Fibroblast of upper back skin (primary cell): ENCODE data around the gene SCN2A.
"Not testable (repeated sequence)": the region's sequence is repeated elsewhere in the genome, so short reads cannot be mapped to it uniquely, and the experiment has no call there.

Experiments used
- DNase-seq: peaks from one replicate; pipeline ENCODE4 v3.0.0-alpha.2; 2013

Gene SCN2A

GRCh38 chr2:165256618-165257017 is 17.4 kb downstream of the SCN2A start:
- DNase-seq: no peak

DNA sequence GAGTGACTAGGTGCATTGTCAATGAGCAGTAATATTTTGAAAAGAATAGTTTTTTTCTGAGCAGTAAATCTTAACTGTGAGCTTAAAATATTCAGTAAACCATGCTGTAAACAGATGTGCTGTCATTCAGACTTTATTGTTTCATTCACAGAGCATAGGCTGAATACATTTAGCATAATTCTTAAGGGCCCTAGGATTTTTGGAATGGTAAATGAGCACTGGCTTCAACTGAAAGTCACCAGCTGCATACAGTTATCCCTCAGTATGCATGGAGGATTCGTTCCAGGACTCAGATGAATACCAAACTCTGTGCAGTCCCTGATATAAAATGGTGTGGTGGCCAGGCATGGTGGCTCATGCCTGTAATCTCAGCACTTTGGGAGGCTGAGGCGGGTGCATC is 21.1 kb downstream of the SCN2A start:
- DNase-seq: not testable (repeated sequence)

- DNase-seq: no peak
Measured at GRCh38 chr2:165268754-165269153, 29.5 kb downstream of the SCN2A start.

DNA sequence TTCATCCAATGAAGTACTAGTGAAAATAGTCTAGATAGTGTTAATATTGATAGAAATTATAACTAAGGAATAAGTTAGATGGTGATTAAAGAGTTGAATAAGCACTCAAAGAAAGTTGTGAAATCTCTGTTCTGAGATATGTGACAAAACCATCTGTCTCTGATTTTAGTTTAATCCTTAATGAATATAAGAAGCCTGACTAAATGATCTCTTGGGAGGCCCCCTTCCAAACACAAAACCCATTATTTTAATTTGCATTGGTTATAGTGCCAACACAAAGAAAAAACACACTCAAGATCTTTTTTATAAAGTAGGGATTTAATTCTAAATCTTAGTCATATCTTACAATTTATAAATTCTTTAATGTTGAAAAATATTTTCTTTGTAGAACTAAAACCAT is 34.0 kb downstream of the SCN2A start:
- DNase-seq: no peak

GRCh38 chr2:165274698-165275097 is 35.5 kb downstream of the SCN2A start:
- DNase-seq: no peak

- DNase-seq: no peak
Measured at GRCh38 chr2:165275932-165276331, 36.7 kb downstream of the SCN2A start.

DNA sequence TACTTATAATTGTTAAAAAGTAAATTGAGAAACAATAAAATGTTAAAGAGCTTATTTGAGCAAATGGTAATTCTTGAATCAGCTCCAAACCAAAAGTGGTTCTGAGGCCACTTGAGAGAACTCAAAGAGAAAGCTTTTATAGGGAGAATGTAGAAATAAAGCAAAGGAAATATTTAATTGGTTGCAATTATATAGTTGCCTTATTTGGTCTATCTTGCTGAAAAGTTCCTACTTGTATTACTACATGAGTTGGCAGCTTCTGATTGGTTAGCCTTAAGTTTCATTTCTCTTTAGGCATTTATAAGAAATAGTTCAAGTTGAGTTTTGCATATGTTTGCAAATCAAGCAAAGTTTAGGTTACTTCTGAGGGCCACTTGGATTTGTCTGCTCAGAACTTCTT is 38.1 kb downstream of the SCN2A start:
- peak; percentile 19 for DNase-seq

DNA sequence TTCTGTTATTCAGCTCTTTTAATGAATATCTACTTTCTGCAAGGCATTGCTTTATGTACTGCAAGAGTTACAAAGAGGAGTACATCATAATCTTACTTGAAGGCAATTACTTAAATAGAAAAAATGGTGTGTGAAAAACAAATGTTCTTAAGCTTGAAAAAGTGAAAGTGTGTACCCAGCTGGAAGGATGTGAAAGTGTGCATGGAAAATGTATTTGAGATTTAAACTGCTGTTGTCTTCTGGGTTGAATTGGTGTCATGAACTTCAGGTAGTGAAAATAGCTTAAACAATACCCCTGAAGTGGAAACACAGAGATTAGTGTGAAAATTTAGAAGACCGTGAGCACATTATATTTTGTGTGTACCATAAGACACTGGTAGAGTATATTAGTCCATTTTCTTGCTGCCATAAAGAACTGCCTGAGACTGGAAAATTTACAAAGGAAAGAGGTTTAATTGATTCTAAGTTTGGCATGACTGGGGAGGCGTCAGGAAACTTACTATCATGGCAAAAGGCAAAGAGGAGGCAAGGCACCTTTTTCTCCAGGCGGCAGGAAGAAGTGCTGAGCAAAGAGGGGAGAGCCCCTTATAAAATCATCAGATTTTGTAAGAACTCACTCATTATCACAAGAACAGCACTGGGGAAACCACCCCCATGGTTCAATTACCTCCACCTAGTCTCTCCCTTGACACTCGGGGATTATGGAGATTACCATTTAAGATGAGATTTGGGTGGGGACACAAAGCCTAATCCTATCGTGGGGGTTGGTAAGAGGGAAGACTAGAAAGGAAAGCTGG is 38.8 kb downstream of the SCN2A start:
- DNase-seq: no peak

- no peak for DNase-seq
Measured at GRCh38 chr2:165280356-165280755, 41.1 kb downstream of the SCN2A start.

DNA sequence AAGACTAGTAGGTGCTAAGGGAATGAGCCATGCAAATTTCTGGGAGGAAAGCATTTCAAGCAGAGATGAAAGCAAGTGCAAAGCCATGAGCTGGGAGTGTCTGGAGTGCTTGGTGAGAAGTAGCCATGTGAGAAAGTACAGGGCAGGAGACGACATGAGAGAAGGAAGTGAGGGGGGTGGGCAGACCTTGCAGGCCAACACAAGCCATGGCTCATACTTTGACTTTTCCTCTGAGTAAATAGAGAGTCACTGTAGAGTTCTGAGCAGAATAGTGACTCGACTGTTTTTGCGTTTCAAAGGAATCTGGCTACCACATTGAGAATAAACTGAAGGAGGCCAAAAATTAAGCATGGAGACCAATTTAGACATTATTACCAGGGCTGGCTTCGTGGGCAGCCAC is 42.2 kb downstream of the SCN2A start:
- DNase-seq: no peak

- no peak for DNase-seq
Measured at GRCh38 chr2:165283342-165283741, 44.1 kb downstream of the SCN2A start.

GRCh38 chr2:165287094-165287778 is 48.0 kb downstream of the SCN2A start:
- no peak for DNase-seq

DNA sequence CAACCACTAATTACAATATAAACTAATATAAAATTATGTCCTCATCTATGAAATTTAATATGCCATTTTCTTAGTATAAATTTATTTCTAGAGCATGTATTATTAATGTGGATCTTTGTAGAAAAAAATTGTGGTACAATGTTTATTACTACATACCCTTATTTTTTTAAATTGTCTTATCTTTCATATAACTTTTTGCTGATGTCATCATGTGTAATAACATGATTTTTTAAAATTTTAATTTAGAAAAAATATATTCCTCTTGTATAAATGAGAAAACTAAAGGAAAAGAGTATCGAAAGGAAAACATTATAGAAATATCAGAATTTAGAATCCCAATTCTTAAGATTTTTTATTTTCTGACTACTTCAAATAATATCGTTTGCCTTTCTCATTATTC is 49.9 kb downstream of the SCN2A start:
- no peak for DNase-seq

- DNase-seq: peak; percentile 90
Measured at GRCh38 chr2:165293440-165294420, 54.5 kb downstream of the SCN2A start.

- DNase-seq: no peak
Measured at GRCh38 chr2:165294912-165295311, 55.7 kb downstream of the SCN2A start.

DNA sequence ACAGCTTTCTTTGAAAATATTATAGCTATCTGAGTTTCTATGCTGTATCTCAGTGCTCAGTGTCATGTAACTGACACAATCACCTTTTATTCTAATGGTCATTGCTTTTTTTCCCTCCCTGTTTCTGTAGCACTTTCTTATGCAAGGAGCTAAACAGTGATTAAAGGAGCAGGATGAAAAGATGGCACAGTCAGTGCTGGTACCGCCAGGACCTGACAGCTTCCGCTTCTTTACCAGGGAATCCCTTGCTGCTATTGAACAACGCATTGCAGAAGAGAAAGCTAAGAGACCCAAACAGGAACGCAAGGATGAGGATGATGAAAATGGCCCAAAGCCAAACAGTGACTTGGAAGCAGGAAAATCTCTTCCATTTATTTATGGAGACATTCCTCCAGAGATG is 56.4 kb downstream of the SCN2A start:
- no peak for DNase-seq

GRCh38 chr2:165305391-165306096 is 66.3 kb downstream of the SCN2A start:
- peak; percentile 5 for DNase-seq

- no peak for DNase-seq
Measured at GRCh38 chr2:165307317-165307716, 68.1 kb downstream of the SCN2A start.

DNA sequence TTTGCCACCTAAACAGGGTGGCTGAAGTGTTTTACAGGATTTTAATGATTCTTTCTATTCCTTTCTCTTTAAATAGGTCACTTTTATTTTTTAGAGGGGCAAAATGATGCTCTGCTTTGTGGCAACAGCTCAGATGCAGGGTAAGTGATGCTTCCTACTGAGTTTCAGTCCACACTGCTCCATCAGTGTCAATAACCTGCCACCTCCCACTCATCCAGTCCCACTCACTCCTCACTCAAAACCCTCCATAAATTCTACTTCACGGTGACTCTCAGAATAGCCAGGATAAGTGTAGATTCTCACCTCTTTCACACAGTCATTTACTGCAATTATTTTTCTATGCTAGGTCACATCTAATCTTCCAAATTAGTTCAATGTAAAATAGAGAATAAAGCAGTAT is 72.7 kb downstream of the SCN2A start:
- DNase-seq: no peak

GRCh38 chr2:165312999-165313398 is 73.8 kb downstream of the SCN2A start:
- no peak for DNase-seq

DNA sequence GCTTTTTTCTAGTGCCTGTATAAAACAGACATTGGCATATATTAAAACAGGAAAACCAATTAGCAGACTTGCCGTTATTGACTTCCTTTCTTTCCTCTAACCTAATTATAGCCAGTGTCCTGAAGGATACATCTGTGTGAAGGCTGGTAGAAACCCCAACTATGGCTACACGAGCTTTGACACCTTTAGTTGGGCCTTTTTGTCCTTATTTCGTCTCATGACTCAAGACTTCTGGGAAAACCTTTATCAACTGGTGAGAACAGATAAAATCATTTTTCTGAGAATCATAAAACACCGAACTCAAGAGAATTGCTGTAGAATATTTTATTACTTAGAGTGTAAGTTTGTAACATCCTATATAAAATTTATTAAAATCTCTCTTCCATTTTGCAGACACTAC is 74.3 kb downstream of the SCN2A start:
- no peak for DNase-seq

- DNase-seq: no peak
Measured at GRCh38 chr2:165328272-165328671, 89.1 kb downstream of the SCN2A start.

DNA sequence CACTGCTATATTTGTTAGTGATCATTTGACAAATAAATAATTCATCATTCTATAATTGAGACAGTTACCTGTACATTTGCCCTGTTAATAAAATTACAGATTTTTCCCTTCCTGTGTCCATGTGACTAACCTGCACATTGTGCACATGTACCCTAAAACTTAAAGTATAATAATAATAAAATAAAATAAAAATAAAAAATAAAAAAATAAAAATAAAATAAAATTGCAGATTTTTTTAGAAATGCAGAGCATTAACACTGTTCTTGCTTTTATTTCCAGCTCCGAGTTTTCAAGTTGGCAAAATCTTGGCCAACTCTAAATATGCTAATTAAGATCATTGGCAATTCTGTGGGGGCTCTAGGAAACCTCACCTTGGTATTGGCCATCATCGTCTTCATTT is 105.1 kb downstream of the SCN2A start:
- not testable (repeated sequence) for DNase-seq
